PC-3 (cell line): ENCODE measurements around the gene FRMPD2. TPM values are rescaled to one million over a fixed set of nuclear protein-coding genes. Genes with fewer than 3 reads are reported as not detected.

Experiments used
- ATAC-seq: fragments of 200-7000 bp; cut with Tn5 transposase; 2 replicates; pipeline ENCODE4 v1.9.1; 2020; ENCODE audit warnings: mild to moderate bottlenecking, moderate library complexity
- BruUV-seq: library from RNA; stranded (reverse); fragments of 400-500 nt; replicated peaks from 2 replicates; lab custom pipeline; 2021; lab: Mats Ljungman, UMichigan
- CTCF ChIA-PET: fragments of 300-600 bp; sonication (Branson Sonifier 250); formaldehyde crosslinking; loops from one replicate; lab custom pipeline; 2022; ENCODE audit warnings: antibody characterized with exemption; lab: Charles Lee
- POLR2A ChIA-PET: fragments of 300-600 bp; sonication (Branson Sonifier 250); formaldehyde crosslinking; loops from one replicate; lab custom pipeline; 2022; ENCODE audit warnings: antibody characterized with exemption; ENCODE audit not compliant: unreplicated experiment; lab: Charles Lee
- DNase-seq: peaks from one replicate; pipeline ENCODE4 v3.0.0-alpha.2; 2015
- H2AFZ ChIP-seq: fragments of 300-600 bp; sonication (generic); 2 replicates; pipeline ENCODE4 v1.6.0; 2016; ENCODE audit warnings: antibody characterized with exemption, low read length
- H3F3A ChIP-seq: fragments of 300-600 bp; sonication (generic); one replicate; pipeline ENCODE4 v1.6.0; 2017; ENCODE audit warnings: antibody characterized with exemption, low read length, control low read depth, mild to moderate bottlenecking; ENCODE audit not compliant: unreplicated experiment
- H3K27ac ChIP-seq: fragments of 300-600 bp; sonication (generic); 2 replicates; pipeline ENCODE4 v1.5.1; 2016; ENCODE audit warnings: mild to moderate bottlenecking, low read length
- H3K27me3 ChIP-seq: fragments of 300-600 bp; sonication (generic); 2 replicates; pipeline ENCODE4 v1.6.1; 2016; ENCODE audit warnings: low read length, mixed read lengths
- H3K36me3 ChIP-seq: fragments of 300-600 bp; sonication (generic); 2 replicates; pipeline ENCODE4 v1.6.1; 2016; ENCODE audit warnings: low read depth, mixed run types, low read length, mixed read lengths
- H3K4me1 ChIP-seq: fragments of 300-600 bp; sonication (generic); 2 replicates; pipeline ENCODE4 v1.5.1; 2016; ENCODE audit warnings: low read length; ENCODE audit not compliant: insufficient read depth
- H3K4me2 ChIP-seq: fragments of 300-600 bp; sonication (generic); 2 replicates; pipeline ENCODE4 v1.6.0; 2016; ENCODE audit warnings: low read length
- H3K4me3 ChIP-seq: fragments of 300-600 bp; sonication (generic); 2 replicates; pipeline ENCODE4 v1.5.1; 2016; ENCODE audit warnings: mild to moderate bottlenecking, low read length, mixed read lengths
- H3K79me2 ChIP-seq: fragments of 300-600 bp; sonication (generic); 2 replicates; pipeline ENCODE4 v1.6.1; 2017; ENCODE audit warnings: low read length, mixed read lengths
- H3K9ac ChIP-seq: fragments of 300-600 bp; sonication (generic); 2 replicates; pipeline ENCODE4 v1.6.0; 2016; ENCODE audit warnings: mild to moderate bottlenecking, low read length
- H3K9me2 ChIP-seq: fragments of 300-600 bp; sonication (generic); replicated peaks from 2 replicates; pipeline ENCODE4 v1.6.1; 2016; ENCODE audit warnings: mixed run types, low read length, mixed read lengths
- H3K9me3 ChIP-seq: fragments of 300-600 bp; sonication (generic); 2 replicates; pipeline ENCODE4 v1.6.1; 2016; ENCODE audit warnings: low read length, mixed read lengths
- H4K20me1 ChIP-seq: fragments of 300-600 bp; sonication (generic); 2 replicates; pipeline ENCODE4 v1.6.1; 2016; ENCODE audit warnings: low read length, mixed read lengths
- EZH2 ChIP-seq: fragments of 300-600 bp; sonication (generic); IDR thresholded peaks from one replicate; pipeline ENCODE4 v1.6.1; 2017; ENCODE audit warnings: antibody characterized with exemption, mild to moderate bottlenecking, low read length; ENCODE audit not compliant: unreplicated experiment
- EZH2phosphoT487 ChIP-seq: fragments of 300-600 bp; sonication (generic); IDR thresholded peaks from 2 replicates; pipeline ENCODE4 v1.6.1; 2018; ENCODE audit warnings: mild to moderate bottlenecking, antibody characterized with exemption, low read length, borderline replicate concordance
- intact Hi-C: fragments of 100-400 bp; cut with micrococcal nuclease; formaldehyde crosslinking; loops from 2 replicates; pipeline ENCODE4 v1.9.0; 2023
- total RNA-seq: library from RNA; depleted of rRNA; stranded (reverse); fragments of >200 nt; gene quantifications from 2 replicates; pipeline ENCODE4 v1.2.3, GENCODE V29; 2014
- TF ChIP-seq, protein P1 (sequence below): fragments of 300-600 bp; sonication (generic); conservative IDR thresholded peaks from 2 replicates; pipeline ENCODE4 v1.5.1; 2017; ENCODE audit warnings: antibody characterized with exemption, low read depth, mild to moderate bottlenecking, low read length

The FRMPD2 gene
- total RNA-seq, 1 experiment from 2014 or later = 0.11 TPM

DNA sequence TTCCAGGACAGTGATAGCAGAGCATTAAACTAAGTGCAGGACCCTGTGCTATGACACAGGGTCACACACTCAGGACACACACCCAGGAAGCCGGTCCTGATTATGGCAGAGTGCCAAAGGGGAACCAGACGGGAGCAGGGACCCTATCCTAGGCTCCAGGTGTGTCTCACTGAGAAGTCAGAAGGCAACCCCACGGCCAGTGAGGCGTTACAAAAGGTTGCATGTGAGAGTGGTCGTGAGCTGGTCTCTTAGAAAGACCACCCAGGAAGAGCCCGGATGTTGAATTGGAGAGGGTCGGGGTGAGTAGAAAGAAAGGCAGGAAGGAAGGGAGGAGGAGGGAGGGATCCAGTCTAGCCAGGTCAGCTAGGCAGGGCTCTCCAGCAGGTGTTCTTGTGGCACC is 31.0 kb downstream of the FRMPD2 start:
- POLR2A ChIA-PET = no interaction called here
- no peak overlapping the region for H2AFZ ChIP-seq

DNA sequence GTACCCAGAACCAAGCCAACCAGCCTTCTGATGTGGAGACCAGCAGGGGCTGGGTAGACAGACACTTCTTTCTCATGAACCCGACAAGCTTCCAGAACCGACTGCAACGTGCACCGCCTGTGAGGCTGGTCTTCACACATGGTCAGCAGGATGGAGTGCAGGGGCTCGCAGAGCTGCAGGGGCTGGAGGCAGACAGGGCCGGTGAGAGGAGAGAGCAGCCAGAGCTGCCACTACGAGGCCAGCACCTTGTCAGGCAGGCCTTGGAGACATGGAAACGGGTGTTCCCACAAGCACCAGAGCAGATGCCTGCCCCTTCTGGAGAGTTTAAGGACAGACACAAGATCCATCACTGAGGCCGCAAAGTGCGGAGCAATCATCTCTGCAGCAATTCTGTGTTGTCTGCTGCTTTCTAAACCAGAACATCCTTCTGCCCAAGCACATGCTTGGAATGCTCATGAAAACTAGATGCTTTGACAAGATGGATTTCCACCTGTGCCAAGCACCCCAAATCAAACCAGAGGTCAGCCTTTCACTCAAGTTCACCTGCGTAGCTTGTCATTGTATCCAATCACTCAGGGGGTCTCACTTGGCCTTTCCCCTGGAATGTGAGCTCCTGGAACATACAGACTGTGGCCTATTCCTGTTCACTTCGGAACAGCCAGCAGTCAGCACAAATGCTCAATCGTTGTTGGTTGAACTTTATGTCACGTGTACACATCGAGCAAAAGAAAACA is 32.2 kb downstream of the FRMPD2 start:
- H3K27ac ChIP-seq = no peak overlapping the region
- H3K27me3 ChIP-seq = no peaks in the 10 kb centered on the region
- no peak overlapping the region for H3K4me2 ChIP-seq
- H4K20me1 ChIP-seq = no peaks in the 10 kb centered on the region
- ATAC-seq (no peak), DNase-seq (no peak)
- H3K36me3 ChIP-seq = no peaks in the 10 kb centered on the region
- H2AFZ ChIP-seq = no peak overlapping the region
- no peak for TF ChIP-seq EZH2phosphoT487
- TF ChIP-seq, protein P1, sequence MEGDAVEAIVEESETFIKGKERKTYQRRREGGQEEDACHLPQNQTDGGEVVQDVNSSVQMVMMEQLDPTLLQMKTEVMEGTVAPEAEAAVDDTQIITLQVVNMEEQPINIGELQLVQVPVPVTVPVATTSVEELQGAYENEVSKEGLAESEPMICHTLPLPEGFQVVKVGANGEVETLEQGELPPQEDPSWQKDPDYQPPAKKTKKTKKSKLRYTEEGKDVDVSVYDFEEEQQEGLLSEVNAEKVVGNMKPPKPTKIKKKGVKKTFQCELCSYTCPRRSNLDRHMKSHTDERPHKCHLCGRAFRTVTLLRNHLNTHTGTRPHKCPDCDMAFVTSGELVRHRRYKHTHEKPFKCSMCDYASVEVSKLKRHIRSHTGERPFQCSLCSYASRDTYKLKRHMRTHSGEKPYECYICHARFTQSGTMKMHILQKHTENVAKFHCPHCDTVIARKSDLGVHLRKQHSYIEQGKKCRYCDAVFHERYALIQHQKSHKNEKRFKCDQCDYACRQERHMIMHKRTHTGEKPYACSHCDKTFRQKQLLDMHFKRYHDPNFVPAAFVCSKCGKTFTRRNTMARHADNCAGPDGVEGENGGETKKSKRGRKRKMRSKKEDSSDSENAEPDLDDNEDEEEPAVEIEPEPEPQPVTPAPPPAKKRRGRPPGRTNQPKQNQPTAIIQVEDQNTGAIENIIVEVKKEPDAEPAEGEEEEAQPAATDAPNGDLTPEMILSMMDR = no peak
- TF ChIP-seq EZH2 = no peak
- intact Hi-C loops = no loop called here
- H3K9me3 ChIP-seq = no peaks in the 10 kb centered on the region
- BruUV-seq = no TSS peak
- no peaks in the 10 kb centered on the region for H3K4me1 ChIP-seq
- H3K9ac ChIP-seq = no peak overlapping the region
- POLR2A ChIA-PET = no interaction called here
- CTCF ChIA-PET = no interaction called here
- no peaks in the 10 kb centered on the region for H3F3A ChIP-seq
- no peak overlapping the region for H3K4me3 ChIP-seq
- no peaks in the 10 kb centered on the region for H3K9me2 ChIP-seq
- no peaks in the 10 kb centered on the region for H3K79me2 ChIP-seq

More for the DNA sequence above, 31.0 kb downstream of the FRMPD2 start:
- no peaks in the 10 kb centered on the region for H3K9me2 ChIP-seq
- TF ChIP-seq, protein P1 = no peak
- TF ChIP-seq EZH2phosphoT487 (no peak), EZH2 (no peak)
- H3K4me2 ChIP-seq = no peak overlapping the region
- no peak overlapping the region for H3K9ac ChIP-seq
- intact Hi-C loops = no loop called here
- no peaks in the 10 kb centered on the region for H3K79me2 ChIP-seq
- no peak overlapping the region for H3K27ac ChIP-seq
- H3K4me3 ChIP-seq = no peak overlapping the region
- DNase-seq (no peak), ATAC-seq (no peak)
- H3K36me3 ChIP-seq = no peaks in the 10 kb centered on the region
- H3K27me3 ChIP-seq = no peaks in the 10 kb centered on the region
- no peaks in the 10 kb centered on the region for H3K4me1 ChIP-seq
- no peaks in the 10 kb centered on the region for H4K20me1 ChIP-seq
- BruUV-seq = no TSS peak
- no peaks in the 10 kb centered on the region for H3F3A ChIP-seq
- CTCF ChIA-PET = no interaction called here
- H3K9me3 ChIP-seq = no peaks in the 10 kb centered on the region

DNA sequence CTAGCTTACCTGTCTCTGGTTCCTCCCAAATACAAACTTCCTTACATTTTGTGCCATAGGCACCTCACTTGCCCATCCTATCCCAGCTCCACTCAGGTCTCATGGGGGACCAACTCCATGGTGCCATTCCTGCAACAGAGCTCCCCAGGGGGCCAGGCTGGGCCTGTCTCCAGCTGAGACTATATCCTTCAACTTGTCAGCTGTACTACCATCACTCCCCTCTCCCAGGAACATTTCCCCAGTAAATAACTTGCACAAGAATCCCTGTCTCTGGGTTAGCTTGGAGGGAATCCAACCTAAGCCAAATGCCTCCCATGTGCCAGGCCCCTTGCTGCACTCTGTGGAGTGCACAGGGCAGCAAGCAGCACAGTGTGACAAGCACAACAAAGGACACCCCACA is 33.2 kb downstream of the FRMPD2 start:
- ChIA-PET CTCF (no interaction called here), POLR2A (no interaction called here)
- Histone ChIP-seq H3K4me2 (no peak overlapping the region), H3K4me1 (no peaks in the 10 kb centered on the region), H3K36me3 (no peaks in the 10 kb centered on the region), H3K9me2 (no peaks in the 10 kb centered on the region), H3K79me2 (no peaks in the 10 kb centered on the region), H3K9ac (no peak overlapping the region), H3K9me3 (no peaks in the 10 kb centered on the region), H3F3A (no peaks in the 10 kb centered on the region), H3K27me3 (no peaks in the 10 kb centered on the region), H3K4me3 (no peak overlapping the region), H2AFZ (no peak overlapping the region), H3K27ac (no peak overlapping the region), H4K20me1 (no peaks in the 10 kb centered on the region)
- DNase-seq = no peak
- ATAC-seq = no peak
- TF ChIP-seq, protein P1 = no peak
- no peak for TF ChIP-seq EZH2
- TF ChIP-seq EZH2phosphoT487 = no peak
- intact Hi-C loops = no loop called here
- no TSS peak for BruUV-seq
